HG02970 (cell line): ENCODE results near the gene HBD.
"Not testable (repeated sequence)": the region's sequence is repeated elsewhere in the genome, so short reads cannot be mapped to it uniquely, and the experiment has no call there.

Source experiments
- ATAC-seq: cut with Tn5 transposase; IDR thresholded peaks from one replicate; pipeline ENCODE4 v1.9.1; 2021; ENCODE audit warnings: mild to moderate bottlenecking, moderate library complexity, moderate number of reproducible peaks; ENCODE audit not compliant: unreplicated experiment, low FRiP score

Gene HBD

GRCh38 chr11:5234381-5234834 lies at the start of gene HBD:
HBD (minus strand) TSS chr11:5234483; CDS start chr11:5234433, 50 bp downstream.
- peak; percentile 57 for ATAC-seq

GRCh38 chr11:5283882-5284281 lies 49.6 kb upstream of the HBD start:
- no peak for ATAC-seq

DNA sequence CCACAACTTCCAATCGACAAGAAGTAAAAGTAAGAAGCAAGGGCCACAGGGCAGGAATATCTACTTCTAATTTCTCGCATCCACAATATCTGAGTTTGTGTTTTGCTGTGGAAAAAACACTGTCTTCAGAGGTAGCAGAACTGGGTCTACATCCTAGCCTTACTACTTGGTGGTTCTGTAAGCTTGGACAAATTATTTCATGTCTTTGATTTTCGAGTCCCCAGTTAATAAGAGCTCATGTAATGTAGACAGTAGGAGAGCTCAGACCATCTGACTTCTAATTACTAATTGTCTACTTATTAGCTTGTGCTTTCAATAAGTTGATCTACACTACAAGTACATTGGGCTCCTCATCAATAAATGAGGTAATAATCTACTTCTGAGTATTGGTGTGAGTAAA lies 48.8 kb upstream of the HBD start:
- ATAC-seq: no peak

- no peak for ATAC-seq
Measured at GRCh38 chr11:5282628-5283027, 48.3 kb upstream of the HBD start.

GRCh38 chr11:5281596-5281995 lies 47.3 kb upstream of the HBD start:
- ATAC-seq: no peak

GRCh38 chr11:5280582-5281102 lies 46.4 kb upstream of the HBD start:
- peak; percentile 98 for ATAC-seq

DNA sequence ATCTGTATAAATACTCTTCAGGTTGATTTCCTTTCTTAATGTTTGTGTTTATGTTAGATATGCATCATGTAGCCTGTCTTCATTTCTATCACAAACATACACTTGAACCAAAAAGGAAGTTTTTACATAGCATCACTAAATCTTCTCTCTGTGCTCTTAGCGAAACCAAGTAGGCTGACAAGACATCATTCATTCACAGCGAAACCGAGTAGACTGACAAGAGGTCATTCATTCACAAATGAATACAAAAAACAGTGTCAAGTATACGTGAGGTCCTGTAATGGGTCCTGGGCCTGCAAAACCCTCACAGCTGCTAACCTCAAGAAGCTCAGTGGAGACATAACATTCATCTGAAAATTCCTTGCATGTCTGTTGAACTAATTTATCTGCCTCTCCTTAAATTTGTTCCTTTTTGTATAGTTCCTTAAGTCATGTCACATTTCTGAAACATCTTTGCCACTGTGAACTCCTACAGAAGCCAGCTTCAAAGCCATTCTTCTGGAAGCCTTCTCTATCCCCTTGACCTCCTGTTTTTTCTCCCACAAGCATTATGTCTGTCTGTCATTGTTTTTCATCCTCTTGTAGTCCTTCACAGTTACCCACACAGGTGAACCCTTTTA lies 45.3 kb upstream of the HBD start:
- ATAC-seq: no peak

DNA sequence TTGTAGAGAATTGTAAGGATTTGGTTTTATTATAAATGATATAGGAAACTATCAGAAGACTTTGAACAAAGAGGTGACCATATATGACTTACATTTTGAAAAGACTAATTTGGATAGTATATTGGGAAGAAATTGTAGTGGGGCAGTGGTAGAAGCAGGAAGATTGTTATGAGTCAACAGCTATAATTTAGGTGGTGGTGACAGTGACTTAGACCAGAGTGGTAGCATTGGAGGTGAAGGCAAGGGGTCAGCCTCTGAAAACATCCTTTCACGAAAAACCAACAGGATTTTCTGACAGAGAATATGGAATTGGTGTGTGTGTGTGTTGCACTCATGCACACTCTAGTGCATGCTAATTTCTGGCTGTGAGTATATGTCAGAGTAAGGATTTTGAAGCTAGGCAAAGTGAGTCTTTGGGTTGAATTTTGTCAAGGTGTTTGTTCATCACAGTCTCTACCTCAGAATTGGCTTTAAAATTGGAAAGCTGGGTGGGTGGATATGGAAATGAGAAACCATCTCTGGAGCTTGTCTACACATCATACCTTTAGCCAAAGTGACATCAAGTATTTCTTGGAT lies 43.6 kb upstream of the HBD start:
- no peak for ATAC-seq

GRCh38 chr11:5276697-5277096 lies 42.4 kb upstream of the HBD start:
- ATAC-seq: no peak

GRCh38 chr11:5275369-5276110 lies 41.3 kb upstream of the HBD start:
- no peak for ATAC-seq

DNA sequence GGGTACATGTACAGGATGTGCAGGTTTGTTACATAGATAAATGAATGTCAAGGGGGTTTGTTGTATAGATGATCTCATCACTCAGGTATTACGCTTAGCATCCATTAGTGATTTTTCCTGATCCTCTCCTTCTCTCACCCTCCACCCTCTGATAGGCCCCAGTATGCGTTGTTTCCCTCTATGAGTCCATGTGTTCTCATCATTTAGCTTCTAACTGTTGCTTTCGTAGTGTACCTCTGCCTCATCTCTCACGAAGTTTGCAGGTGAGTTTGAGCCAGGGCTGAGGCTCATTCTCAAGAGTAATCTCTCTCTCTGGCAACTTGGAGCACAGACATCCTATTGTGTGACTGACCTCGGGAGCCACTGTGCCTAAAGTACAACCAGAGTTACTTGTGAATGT lies 40.1 kb upstream of the HBD start:
- no peak for ATAC-seq

GRCh38 chr11:5272395-5273017 lies 38.2 kb upstream of the HBD start:
- ATAC-seq: no peak

DNA sequence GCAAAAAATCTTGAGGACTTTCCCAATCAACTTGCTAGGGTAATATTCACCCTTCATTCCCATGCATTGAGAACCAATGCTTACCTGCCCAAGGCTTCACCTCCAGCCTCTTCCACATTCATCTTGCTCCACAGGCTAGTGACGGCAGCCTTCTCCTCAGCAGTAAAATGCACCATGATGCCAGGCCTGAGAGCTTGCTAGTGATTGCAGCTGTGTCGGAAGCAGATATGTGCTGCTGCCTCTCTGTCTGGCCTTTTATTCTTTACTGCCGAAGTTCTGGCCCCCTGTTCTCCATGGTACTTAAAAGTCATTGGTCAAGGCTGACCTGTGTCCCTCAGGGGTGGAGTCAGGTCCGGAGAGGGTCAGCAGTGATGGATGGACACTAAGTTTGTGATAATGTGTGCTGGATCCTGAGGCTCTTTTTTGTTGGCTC lies 35.4 kb upstream of the HBD start, which contains the start of gene HBE1:
Gene HBE1, minus strand, starts transcription at position 231 of the 433 bp plus-strand sequence. Its CDS starts 55 bp downstream, at position 176.
- no peak for ATAC-seq

- no peak for ATAC-seq
Measured at GRCh38 chr11:5267033-5267563, 32.8 kb upstream of the HBD start.

DNA sequence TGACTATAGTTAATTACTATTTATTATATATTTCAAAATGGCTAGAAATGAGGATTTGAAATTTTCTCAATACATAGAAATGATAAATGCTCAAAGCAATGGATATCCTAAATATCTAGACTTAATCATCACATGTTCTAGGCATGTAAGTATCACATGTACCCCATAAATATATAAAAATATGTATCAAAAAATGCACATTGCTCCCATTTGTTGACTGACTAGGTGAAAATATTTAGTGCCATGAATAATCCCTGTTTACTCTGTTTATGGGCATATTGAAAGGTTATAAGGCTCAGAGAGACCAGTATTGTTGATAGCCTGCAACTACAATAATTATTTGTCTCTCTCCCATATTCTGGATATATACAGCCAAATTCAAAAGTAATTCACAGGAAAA lies 32.3 kb upstream of the HBD start:
- no peak for ATAC-seq

DNA sequence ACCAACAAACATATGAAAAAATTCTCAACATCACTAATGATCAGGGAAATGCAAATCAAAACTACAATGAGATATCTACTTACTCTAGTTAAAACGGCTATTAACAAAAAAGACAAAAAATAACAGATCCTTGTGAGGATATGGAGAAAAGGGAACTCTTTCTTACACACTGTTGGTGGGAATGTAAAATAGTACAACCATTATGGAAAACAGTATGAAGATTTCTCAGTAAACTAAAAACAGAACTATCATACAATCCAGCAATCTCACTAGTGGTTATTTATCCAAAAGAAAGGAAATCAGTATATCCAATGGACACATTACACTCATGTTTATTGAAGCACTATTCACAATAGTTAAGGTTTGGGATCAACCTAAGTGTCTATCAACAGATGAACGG lies 31.5 kb upstream of the HBD start:
- no peak for ATAC-seq

DNA sequence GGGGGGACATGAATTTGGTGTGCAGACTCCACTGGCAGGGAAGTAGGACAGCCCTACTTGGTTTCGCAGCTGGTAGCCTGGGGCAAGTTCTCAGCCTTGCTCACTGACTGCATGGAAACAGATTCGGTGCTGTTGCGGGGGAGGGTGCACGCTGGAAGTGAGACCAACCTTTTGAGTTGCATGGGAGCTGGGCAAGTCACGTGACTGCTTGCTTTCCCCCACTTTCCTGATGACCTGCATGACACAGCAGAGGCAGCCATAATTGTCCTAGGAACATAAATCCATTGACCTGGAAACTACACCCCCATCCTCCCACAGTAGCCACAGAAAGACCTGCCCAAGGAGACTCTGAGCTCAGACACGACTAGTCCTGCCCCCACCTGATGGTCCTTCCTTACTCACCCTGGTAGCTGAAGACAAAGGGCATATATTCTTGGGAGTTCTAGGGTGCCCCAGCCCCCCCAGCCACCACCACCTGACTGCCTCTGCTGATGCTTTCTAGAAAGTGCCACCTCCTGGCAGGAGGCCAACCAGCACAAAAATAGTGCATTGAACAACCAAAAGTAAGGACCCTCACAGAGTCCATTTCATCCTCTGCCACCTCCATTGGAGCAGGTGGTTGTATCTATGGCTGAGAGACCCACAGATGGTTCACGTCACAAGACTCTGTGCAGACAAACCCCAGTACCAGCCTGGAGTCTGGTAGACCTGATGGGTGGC lies 24.4 kb upstream of the HBD start:
- no peak for ATAC-seq

- no peak for ATAC-seq
Measured at GRCh38 chr11:5257296-5257695, 23.0 kb upstream of the HBD start.

DNA sequence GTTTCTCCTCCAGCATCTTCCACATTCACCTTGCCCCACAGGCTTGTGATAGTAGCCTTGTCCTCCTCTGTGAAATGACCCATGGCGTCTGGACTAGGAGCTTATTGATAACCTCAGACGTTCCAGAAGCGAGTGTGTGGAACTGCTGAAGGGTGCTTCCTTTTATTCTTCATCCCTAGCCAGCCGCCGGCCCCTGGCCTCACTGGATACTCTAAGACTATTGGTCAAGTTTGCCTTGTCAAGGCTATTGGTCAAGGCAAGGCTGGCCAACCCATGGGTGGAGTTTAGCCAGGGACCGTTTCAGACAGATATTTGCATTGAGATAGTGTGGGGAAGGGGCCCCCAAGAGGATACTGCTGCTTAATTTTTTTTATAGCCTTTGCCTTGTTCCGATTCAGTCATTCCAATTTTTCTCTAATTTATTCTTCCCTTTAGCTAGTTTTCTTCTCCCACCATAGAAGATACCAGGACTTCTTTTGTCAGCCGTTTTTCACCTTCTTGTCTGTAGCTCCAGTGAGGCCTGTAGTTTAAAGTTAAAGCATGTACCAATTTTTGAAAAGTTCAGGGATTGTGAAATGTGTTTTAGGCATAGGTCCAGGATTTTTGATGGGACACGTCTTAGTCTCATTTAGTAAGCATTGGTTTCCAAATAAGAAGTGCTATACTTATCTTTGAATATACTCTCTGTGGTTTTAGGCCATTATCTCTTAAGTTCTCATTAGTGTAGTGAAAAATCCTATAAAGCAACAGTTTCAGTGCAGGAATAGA lies 20.5 kb upstream of the HBD start, which contains the start of gene HBG2:
Gene HBG2, minus strand, starts transcription at position 136 of the 768 bp plus-strand sequence. Its CDS starts 53 bp downstream, at position 83.
- ATAC-seq: not testable (repeated sequence)
